SKM-1 treated with dmso at 0.1 percent for 144 hours (cell line): Measurements from ENCODE around the gene RPH3AL.
"Not testable (repeated sequence)": the region's sequence is repeated elsewhere in the genome, so short reads cannot be mapped to it uniquely, and the experiment has no call there.

Source experiments
- DNase-seq: peaks from one replicate; lab custom pipeline; 2025; ENCODE audit not compliant: unreplicated experiment; lab: John Stamatoyannopoulos, UW

RPH3AL gene

GRCh38 chr17:182050-182751, 170.4 kb downstream of the RPH3AL start:
- no peak for DNase-seq

GRCh38 chr17:181245-182049, 171.2 kb downstream of the RPH3AL start, which contains the start of gene DOC2B:
Gene DOC2B, minus strand, starts transcription at chr17:181650. Its CDS starts 171 bp downstream, at chr17:181479.
- DNase-seq: no peak

- no peak for DNase-seq
Measured at GRCh38 chr17:180381-181244, 172.0 kb downstream of the RPH3AL start.

- DNase-seq: no peak
Measured at GRCh38 chr17:179781-180380, 172.7 kb downstream of the RPH3AL start.

- DNase-seq: no peak
Measured at GRCh38 chr17:179066-179432, 173.6 kb downstream of the RPH3AL start.

GRCh38 chr17:178292-179065, 174.1 kb downstream of the RPH3AL start:
- DNase-seq: no peak

- no peak for DNase-seq
Measured at GRCh38 chr17:177762-178161, 174.8 kb downstream of the RPH3AL start.

- DNase-seq: no peak
Measured at GRCh38 chr17:177155-177554, 175.5 kb downstream of the RPH3AL start.

- no peak for DNase-seq
Measured at GRCh38 chr17:173166-173911, 179.3 kb downstream of the RPH3AL start.

GRCh38 chr17:172401-172800, 180.2 kb downstream of the RPH3AL start:
- DNase-seq: no peak

- DNase-seq: no peak
Measured at GRCh38 chr17:171871-172270, 180.7 kb downstream of the RPH3AL start.

- no peak for DNase-seq
Measured at GRCh38 chr17:170130-170670, 182.4 kb downstream of the RPH3AL start.

- DNase-seq: not testable (repeated sequence)
Measured at GRCh38 chr17:168614-169013, 184.0 kb downstream of the RPH3AL start.

- no peak for DNase-seq
Measured at GRCh38 chr17:165939-166338, 186.7 kb downstream of the RPH3AL start.

- no peak for DNase-seq
Measured at GRCh38 chr17:164303-165235, 188.0 kb downstream of the RPH3AL start.

- no peak for DNase-seq
Measured at GRCh38 chr17:163514-164098, 189.0 kb downstream of the RPH3AL start.

GRCh38 chr17:162689-163088, 189.9 kb downstream of the RPH3AL start:
- no peak for DNase-seq
